Measurements from ENCODE around the gene MYO5A.

Gene MYO5A

DNA sequence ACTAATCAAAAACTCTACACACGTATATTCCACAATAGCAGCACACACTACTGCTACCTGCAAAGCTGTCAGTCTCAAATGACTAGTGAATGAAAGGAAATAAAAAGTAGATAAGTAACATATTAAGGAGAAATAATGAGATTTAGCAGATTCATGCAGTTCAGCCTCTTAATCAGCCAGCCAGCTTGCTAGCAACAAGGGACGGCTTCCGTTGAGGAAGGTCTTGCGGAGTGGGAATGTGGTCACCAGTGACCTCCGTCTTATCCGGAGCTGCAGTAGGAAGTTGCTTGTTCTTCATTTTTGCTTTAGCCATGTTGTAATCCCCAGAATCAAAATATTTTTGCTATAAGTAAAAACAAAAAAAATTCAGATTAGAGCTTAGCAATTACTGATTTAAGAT, 23.1 kb upstream of the MYO5A start:
- TF ChIP-seq GATA2 (IDR thresholded peaks at IDR 0.05; ENCODE audit: low read depth, low read length), result no peak
- TF ChIP-seq GATA3 (IDR thresholded peaks at IDR 0.05; ENCODE audit: low read depth, low read length), result no peak

DNA sequence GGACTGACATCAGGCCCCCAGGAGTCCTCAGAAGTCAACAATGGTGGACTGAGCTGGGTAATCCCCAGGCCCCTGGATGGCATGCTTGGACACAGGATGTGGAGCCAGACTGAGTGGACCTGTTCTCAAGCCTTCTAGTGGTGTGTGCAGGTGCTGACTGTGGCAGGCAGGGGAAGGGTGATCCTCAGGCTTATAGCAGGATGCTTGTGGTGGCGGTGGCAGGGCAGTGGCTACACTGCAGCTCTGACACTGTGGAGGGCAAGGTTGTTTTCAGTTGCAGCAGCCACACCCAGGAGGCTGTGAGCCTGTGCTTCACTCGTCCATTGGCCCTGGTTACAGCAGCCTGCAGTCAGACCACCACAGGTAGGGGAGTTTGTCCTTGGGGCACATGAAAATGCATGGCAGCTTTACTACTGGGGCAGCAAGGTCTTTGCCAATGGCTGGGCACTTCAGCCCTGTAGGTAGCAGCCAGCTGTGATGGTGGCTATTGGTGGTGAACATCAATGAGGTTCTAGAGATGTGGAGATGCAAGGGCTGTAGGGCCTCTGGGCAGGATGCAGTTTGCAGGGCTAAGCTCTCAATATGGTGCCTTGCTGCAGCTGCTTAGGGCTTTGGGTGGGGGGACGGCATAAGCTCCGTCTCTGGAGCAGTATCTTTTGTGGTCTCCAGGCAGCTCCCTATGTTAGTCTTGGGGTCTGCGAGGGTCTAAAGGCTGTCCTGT, 17.5 kb upstream of the MYO5A start:
- TF ChIP-seq GATA2 (IDR thresholded peaks at IDR 0.05; ENCODE audit: low read depth, low read length), result no peak
- no peak for TF ChIP-seq GATA3 (IDR thresholded peaks at IDR 0.05; ENCODE audit: low read depth, low read length)

DNA sequence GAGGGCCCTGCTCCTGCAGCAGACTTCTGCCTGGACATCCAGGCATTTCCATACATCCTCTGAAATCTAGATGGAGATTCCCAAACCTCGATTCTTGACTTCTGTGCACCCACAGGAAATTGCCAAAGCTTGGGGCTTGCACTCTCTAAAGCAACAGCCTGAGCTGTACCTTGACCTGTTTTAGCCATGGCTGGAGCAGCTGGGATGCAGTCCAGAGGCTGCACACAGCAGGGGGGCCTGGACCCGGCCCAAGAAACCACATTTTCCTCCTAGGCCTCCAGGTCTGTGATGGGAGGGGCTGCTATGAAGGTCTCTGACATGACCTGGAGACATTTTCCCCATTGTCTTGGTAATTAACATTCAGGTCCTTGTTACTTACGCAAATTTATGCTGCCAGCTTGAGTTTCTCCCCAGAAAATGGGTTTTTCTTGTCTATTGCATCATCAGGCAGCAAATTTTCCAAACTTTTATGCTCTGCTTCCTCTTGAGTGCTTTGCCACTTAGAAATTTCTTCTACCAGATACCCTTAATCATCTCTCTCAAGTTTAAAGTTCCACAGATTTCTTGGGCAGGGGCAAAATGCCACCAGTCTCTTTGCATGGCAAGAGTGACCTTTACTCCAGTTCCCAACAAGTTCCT, 11.8 kb upstream of the MYO5A start:
- no peak for TF ChIP-seq GATA3 (IDR thresholded peaks at IDR 0.05; ENCODE audit: low read depth, low read length)
- no peak for TF ChIP-seq GATA2 (IDR thresholded peaks at IDR 0.05; ENCODE audit: low read depth, low read length)

DNA sequence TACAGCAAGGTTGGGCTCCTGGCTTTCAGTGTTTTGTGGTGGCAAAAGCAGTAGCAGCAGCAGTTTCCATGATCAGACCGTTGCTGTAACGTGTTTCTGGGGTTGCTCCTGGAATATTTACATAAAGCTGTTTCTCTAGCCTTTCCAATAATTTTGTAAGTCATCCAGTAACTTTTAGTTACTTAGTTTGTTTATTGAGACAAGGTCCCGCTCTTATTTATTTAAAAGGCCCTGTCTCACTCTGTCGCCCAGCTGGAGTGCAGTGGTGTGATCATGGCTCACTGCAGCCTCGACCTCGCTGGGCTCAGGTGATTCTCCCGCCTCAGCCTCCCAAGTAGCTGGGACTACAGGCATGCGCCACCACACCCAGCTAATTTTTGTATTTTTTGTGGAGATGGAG, 8.8 kb upstream of the MYO5A start:
- no peak for TF ChIP-seq GATA2 (IDR thresholded peaks at IDR 0.05; ENCODE audit: low read depth, low read length)
- no peak for TF ChIP-seq GATA3 (IDR thresholded peaks at IDR 0.05; ENCODE audit: low read depth, low read length)

DNA sequence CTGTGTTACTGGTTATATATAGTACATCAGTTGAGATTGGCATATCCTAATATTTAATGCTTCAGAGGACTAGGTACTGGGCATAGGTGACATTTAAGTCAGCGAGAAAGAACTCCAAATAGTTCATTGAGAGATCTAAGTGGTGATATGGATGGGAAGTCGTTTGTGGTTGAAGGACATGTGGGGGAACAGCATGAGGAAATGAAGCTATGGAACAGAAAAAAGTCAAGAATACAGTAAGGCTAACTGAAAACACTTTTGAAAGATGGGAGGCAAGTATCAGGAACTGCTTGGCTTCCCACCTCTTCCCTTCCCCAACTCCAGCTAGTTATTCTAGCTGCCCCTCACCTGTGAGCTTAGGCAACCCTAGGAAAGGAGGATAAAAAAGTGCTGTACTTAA, 3.7 kb upstream of the MYO5A start:
- TF ChIP-seq GATA2 (IDR thresholded peaks at IDR 0.05; ENCODE audit: low read depth, low read length) (no peak), GATA3 (IDR thresholded peaks at IDR 0.05; ENCODE audit: low read depth, low read length) (no peak)

DNA sequence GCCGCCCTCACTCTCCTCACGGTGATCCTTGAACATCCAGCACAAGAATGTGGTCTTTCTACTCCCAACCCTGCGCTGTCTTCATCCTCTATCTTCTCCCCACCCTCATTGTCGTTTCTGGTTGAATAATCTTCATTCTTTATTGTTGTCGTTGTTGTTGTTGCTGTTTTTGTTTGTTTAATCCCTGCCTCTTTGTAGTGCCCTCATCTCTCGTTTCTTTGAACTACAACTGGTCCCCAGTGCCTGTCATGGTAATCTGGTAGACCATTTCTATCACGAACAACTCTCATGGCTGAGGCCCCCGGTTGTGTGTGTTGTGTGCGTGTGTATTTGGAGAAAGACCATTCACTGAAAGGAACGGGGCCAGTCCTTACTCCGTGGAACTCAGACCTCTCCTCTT, 1.3 kb upstream of the MYO5A start:
- TF ChIP-seq GATA2 (IDR thresholded peaks at IDR 0.05; ENCODE audit: low read depth, low read length), result no peak
- no peak for TF ChIP-seq GATA3 (IDR thresholded peaks at IDR 0.05; ENCODE audit: low read depth, low read length)

DNA sequence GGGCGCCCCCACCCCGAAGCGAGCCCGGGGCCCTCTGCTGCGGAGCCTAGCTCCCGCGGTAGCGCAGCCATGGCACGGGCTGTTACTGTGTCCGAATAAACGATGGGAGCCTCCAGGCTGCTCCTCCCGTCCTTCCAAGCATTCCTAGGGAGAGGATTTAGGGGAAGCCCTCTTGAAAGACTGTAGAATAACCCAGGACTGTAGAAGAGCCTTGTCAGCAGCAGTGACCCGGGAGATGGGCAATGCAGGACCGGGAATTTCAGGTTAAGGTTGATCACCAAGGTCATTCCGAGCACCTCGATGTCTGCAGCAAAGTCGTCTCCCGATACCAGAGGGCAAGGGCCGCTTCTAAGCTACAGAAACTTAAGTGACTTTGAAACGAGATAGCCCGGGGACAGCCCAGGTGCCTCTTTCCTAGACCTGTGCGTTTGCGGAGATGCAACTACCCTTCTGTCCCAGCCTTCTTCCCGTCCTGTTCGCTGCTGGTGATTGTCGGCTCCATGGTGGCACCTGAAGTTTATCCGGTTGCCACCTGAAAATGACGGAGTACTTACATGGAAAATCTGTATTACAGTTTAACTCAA, 753 bp upstream of the MYO5A start:
- TF ChIP-seq GATA3 (IDR thresholded peaks at IDR 0.05; ENCODE audit: low read depth, low read length), result no peak
- no peak for TF ChIP-seq GATA2 (IDR thresholded peaks at IDR 0.05; ENCODE audit: low read depth, low read length)

DNA sequence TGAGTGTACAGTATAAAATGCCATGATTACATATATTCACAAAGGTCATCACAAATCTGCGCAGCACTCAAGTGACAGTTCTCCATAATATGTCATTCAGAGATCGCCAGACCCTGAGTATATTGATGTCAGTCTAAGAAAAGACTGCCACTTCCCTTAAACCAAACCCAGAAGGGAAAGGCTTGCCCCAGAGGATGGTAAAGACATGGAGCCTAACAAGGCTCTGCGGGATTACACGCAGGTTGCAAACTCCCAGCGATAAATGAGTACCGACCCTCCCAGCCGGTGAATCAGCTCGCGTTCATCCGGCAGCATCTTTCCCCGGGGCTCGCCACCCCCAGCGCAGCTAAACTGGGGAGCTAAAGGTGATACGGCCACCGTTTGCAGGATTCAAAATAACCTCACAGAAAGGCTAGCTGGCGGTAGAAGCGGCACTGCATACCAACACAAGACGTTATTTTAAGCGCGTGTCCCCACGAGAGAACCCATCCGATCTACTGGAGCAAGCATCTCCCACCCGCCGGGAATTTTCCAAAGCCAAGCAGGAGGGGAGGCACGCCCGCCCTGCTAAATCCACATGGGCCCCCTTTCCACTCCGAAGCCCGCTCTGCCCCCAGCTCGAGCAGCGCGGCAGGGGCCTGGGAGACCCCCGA, 643 bp downstream of the MYO5A start:
- no peak for TF ChIP-seq GATA3 (IDR thresholded peaks at IDR 0.05; ENCODE audit: low read depth, low read length)
- no peak for TF ChIP-seq GATA2 (IDR thresholded peaks at IDR 0.05; ENCODE audit: low read depth, low read length)

DNA sequence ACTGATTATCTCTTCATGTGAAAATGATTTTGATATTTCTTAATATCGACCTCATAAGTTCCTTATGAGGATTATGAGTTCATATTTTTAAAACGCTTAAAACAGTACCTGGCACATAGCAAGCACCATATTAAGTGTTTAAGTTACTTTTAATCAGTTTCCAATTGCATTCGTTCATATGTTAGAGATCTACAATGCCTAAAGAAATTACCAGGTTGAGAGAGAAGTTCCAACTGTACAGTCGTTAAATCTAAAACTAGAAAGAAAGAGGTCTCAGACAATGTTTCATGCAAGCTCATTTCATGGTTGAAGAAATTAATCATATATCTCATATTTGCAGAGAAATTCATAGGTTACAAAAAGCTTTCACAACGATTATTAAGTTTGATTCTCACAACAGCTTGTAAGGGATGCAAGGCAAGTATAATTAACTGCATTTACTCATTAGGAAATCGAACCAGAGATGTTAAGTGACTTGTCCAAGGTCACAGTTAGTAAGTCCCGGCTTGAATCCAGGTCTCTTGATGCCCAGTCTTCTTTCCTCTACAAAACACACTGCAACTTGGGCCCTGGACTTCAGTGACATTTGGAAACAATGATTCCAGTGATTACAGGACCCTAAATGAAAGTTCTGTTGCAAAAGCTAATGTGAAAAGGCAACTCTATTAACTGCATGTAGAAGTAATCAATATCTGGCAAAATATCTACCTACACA, 1.3 kb downstream of the MYO5A start:
- no peak for TF ChIP-seq GATA3 (IDR thresholded peaks at IDR 0.05; ENCODE audit: low read depth, low read length)
- no peak for TF ChIP-seq GATA2 (IDR thresholded peaks at IDR 0.05; ENCODE audit: low read depth, low read length)

DNA sequence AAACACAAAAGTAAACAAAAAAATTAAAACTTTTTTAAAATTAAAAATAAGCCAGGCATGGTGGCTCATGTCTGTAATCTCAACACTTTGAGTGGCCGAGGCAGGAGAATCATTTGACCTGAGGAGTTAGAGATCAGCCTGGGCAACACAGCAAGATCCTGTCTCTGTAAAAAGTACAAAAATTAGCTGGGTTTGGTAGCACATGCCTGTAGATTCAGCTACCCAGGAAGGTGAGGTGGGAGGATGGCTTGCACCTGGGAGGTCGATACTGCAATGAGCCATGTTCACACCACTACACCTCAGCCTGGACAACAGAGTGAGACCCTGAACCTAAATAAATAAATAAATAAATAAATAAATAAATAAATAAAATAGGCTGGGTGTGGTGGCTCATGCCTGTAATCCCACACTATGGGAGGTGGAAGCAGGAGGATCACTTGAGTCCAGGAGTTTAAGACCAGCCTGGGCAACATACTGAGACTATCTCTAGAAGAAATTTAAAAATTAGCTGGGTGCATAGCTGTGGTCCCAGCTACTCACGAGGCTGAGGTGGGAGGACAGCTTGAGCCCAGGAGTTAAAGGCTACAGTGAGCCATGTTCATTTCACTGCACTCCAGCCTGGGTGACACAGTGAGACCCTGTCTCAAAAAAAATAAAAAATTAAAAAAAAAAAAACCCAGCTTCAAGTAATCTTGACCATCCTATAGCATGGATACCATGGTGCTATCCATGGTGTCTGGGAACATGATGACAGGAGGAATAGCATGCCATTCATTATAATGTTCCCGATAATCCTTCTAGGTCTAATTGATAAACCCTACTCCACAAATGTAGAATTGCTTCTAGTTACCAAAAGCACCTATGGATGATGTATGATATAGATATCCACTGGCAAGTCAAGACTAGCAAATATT, 4.2 kb downstream of the MYO5A start:
- TF ChIP-seq GATA3 (IDR thresholded peaks at IDR 0.05; ENCODE audit: low read depth, low read length), result no peak
- TF ChIP-seq GATA2 (IDR thresholded peaks at IDR 0.05; ENCODE audit: low read depth, low read length), result no peak

DNA sequence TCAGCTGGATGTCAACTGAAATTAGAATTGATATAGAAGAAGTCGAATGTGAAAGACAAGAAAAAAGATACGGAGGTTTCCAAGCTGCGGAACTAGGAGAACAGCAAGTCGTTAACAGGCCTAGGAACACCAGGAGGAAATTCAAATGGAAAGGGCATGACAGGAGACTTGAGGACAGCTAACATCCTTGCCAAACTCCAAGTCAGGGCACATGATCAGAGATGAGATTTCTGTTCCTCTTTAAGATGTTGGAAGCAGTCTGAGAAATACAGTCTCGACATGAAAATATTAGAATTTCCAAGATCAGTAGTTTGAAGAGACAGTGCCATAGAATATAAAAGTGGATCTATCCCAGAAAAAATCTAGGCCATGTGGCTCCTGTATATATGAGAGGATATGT, 5.0 kb downstream of the MYO5A start:
- no peak for TF ChIP-seq GATA2 (IDR thresholded peaks at IDR 0.05; ENCODE audit: low read depth, low read length)
- TF ChIP-seq GATA3 (IDR thresholded peaks at IDR 0.05; ENCODE audit: low read depth, low read length), result no peak

DNA sequence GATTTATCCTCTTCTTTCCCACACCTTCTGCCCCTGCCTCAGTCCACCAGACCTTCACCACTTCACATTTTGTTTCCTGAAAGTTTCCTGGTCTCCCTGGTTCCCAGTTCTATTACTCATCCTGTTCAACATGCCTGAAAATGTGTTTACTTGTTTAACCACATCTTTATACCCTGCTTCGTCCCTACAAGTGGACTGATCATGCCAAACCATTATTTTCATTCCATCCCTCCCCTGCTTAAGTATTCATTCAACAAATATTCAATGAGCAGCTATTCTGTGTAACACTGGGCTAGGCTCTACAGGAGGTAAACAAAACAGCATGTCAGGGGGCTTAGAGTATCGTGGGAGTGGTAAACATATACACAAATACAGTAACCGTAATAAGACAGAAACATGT, 5.5 kb downstream of the MYO5A start:
- TF ChIP-seq GATA3 (IDR thresholded peaks at IDR 0.05; ENCODE audit: low read depth, low read length) (no peak), GATA2 (IDR thresholded peaks at IDR 0.05; ENCODE audit: low read depth, low read length) (no peak)

DNA sequence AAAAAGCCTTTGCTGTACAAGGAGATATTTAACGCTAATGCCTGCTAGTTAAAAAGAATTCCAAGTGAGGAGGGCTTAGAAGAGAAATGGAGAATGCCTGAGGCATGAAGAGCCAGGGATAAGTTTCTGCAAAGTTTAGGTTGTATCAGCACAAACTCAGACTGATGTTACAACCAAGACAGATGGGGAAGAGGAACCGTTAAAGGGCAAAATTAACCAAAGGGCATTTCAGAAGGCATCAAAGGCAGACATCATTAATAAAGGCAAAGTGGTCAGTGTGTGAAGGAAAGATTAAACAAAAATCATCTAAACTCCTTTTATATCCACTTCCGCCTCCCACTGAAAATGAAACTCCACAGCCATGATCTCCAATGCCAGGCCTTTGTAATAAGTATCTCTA, 7.0 kb downstream of the MYO5A start:
- TF ChIP-seq GATA3 (IDR thresholded peaks at IDR 0.05; ENCODE audit: low read depth, low read length) (no peak), GATA2 (IDR thresholded peaks at IDR 0.05; ENCODE audit: low read depth, low read length) (no peak)
